22Rv1 (cell line): ENCODE measurements around the gene PIWIL1.

ENCODE experiments used
- H3K27ac ChIP-seq: fragments of 450-650 bp; 2 replicates; pipeline ENCODE4 v1.5.1; 2017
- ZFX ChIP-seq: fragments of 450-650 bp; IDR thresholded peaks from 2 replicates; pipeline ENCODE4 v1.6.1; 2017; ENCODE audit warnings: antibody characterized with exemption, borderline replicate concordance
- TF ChIP-seq, protein P1 (sequence below): fragments of 450-650 bp; IDR thresholded peaks from 2 replicates; pipeline ENCODE4 v1.5.1; 2017; ENCODE audit warnings: mild to moderate bottlenecking

Gene PIWIL1

GRCh38 chr12:130337488-130338303, at the start of gene PIWIL1:
Gene PIWIL1 (plus strand): TSS chr12:130337887. CDS start chr12:130342592, 4,705 bp downstream.
- H3K27ac ChIP-seq: no peak within 1 kb of the TSS
- TF ChIP-seq, protein P1, sequence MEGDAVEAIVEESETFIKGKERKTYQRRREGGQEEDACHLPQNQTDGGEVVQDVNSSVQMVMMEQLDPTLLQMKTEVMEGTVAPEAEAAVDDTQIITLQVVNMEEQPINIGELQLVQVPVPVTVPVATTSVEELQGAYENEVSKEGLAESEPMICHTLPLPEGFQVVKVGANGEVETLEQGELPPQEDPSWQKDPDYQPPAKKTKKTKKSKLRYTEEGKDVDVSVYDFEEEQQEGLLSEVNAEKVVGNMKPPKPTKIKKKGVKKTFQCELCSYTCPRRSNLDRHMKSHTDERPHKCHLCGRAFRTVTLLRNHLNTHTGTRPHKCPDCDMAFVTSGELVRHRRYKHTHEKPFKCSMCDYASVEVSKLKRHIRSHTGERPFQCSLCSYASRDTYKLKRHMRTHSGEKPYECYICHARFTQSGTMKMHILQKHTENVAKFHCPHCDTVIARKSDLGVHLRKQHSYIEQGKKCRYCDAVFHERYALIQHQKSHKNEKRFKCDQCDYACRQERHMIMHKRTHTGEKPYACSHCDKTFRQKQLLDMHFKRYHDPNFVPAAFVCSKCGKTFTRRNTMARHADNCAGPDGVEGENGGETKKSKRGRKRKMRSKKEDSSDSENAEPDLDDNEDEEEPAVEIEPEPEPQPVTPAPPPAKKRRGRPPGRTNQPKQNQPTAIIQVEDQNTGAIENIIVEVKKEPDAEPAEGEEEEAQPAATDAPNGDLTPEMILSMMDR: no peak
- TF ChIP-seq ZFX: no peak

GRCh38 chr12:130288206-130288605, 49.5 kb upstream of the PIWIL1 start:
- TF ChIP-seq ZFX: no peak
- TF ChIP-seq, protein P1: no peak

GRCh38 chr12:130288691-130289090, 49.0 kb upstream of the PIWIL1 start:
- TF ChIP-seq ZFX: no peak
- TF ChIP-seq, protein P1: no peak

More at GRCh38 chr12:130288206-130288605, 49.5 kb upstream of the PIWIL1 start:
- H3K27ac ChIP-seq: no peak overlapping the region

GRCh38 chr12:130290114-130290513, 47.6 kb upstream of the PIWIL1 start:
- H3K27ac ChIP-seq: no peak overlapping the region
- TF ChIP-seq, protein P1: no peak
- TF ChIP-seq ZFX: no peak

More at GRCh38 chr12:130288691-130289090, 49.0 kb upstream of the PIWIL1 start:
- no peak overlapping the region for H3K27ac ChIP-seq

DNA sequence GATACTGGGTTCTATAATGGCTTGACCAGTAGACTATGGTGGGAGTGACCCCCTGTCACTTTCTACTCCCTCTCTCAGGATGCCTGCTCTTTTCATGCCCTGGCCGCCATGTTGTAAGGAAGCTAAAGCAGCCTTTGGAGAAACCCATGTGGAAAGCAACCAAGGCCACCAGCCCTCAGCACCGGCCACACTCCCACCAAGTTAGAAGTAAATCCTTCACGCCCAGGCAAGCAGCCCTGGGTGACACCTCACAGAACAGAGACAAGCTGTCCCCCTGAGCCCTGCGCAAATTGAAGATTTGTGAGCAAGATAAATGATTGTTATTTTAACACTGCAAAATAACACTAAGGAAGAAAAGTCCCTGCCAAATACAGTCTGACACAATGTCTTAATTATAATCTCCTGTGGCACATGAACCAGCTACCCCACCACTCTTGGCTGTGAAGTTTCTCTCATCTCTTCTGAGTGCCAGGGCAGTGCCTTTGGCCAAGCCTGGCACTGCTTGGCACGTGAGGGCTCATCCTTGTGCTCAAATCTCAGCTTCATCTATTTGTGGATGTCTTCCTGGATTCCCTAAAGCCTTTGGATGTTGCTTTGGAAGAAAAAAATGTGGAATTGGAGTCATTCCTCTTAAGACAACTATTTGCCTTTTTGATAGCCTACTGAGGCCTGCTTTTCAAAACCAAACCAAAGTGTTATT, 39.2 kb upstream of the PIWIL1 start:
- no peak overlapping the region for H3K27ac ChIP-seq
- TF ChIP-seq, protein P1: no peak

- TF ChIP-seq, protein P1: no peak
- no peak for TF ChIP-seq ZFX
- H3K27ac ChIP-seq: no peak overlapping the region
These were observed 38.1 kb upstream of the PIWIL1 start for GRCh38 chr12:130299574-130299973.

- TF ChIP-seq ZFX: no peak
- TF ChIP-seq, protein P1: no peak
- H3K27ac ChIP-seq: no peak overlapping the region
These were observed 37.6 kb upstream of the PIWIL1 start for GRCh38 chr12:130300090-130300489.
